Melanocyte of skin (primary cell): Measurements from ENCODE around the gene ABCA9. TPM values are rescaled to one million over a fixed set of nuclear protein-coding genes. Genes with fewer than 3 reads are reported as not detected.

Experiments used
- small RNA-seq, 2 donors: library from RNA; depleted of rRNA; stranded (forward); fragments of <200 nt; gene quantifications; one replicate each; pipeline ENCODE3, GENCODE V24; 2012
- total RNA-seq, 2 donors: library from RNA; depleted of rRNA; stranded (reverse); fragments of >200 nt; gene quantifications; 2 replicates each; pipeline ENCODE4 v1.2.3, GENCODE V29; 2012

The ABCA9 gene, protein sequence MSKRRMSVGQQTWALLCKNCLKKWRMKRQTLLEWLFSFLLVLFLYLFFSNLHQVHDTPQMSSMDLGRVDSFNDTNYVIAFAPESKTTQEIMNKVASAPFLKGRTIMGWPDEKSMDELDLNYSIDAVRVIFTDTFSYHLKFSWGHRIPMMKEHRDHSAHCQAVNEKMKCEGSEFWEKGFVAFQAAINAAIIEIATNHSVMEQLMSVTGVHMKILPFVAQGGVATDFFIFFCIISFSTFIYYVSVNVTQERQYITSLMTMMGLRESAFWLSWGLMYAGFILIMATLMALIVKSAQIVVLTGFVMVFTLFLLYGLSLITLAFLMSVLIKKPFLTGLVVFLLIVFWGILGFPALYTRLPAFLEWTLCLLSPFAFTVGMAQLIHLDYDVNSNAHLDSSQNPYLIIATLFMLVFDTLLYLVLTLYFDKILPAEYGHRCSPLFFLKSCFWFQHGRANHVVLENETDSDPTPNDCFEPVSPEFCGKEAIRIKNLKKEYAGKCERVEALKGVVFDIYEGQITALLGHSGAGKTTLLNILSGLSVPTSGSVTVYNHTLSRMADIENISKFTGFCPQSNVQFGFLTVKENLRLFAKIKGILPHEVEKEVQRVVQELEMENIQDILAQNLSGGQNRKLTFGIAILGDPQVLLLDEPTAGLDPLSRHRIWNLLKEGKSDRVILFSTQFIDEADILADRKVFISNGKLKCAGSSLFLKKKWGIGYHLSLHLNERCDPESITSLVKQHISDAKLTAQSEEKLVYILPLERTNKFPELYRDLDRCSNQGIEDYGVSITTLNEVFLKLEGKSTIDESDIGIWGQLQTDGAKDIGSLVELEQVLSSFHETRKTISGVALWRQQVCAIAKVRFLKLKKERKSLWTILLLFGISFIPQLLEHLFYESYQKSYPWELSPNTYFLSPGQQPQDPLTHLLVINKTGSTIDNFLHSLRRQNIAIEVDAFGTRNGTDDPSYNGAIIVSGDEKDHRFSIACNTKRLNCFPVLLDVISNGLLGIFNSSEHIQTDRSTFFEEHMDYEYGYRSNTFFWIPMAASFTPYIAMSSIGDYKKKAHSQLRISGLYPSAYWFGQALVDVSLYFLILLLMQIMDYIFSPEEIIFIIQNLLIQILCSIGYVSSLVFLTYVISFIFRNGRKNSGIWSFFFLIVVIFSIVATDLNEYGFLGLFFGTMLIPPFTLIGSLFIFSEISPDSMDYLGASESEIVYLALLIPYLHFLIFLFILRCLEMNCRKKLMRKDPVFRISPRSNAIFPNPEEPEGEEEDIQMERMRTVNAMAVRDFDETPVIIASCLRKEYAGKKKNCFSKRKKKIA (N-terminal part only)
- 1 to 10 TPM in 1 of 2 donors, under 1 TPM in 1; under 0.01 to 2.4 TPM for total RNA-seq

DNA sequence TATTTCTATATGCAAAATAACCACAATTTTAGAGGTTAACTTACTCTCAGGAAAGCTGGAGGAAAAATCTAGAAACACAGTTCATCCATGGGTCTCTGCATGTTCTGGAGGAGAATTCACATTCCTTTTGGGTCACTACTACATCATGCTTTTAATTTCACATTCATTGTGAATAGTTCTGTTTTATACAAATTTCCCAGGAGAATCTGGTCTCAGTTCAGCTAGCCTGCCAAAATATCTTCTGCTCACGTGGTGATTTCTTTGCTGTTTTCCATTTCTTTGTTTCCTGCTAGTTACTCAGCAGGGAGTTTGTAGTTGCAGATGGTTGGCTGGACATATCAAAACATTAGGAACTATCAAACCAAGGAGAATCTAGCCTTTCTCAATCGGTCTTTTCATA lies at the start of gene ABCA9:
Gene ABCA9 (minus strand): TSS at position 106 of the 400 bp plus-strand sequence. CDS start 9,801 bp downstream, outside the sequence.

DNA sequence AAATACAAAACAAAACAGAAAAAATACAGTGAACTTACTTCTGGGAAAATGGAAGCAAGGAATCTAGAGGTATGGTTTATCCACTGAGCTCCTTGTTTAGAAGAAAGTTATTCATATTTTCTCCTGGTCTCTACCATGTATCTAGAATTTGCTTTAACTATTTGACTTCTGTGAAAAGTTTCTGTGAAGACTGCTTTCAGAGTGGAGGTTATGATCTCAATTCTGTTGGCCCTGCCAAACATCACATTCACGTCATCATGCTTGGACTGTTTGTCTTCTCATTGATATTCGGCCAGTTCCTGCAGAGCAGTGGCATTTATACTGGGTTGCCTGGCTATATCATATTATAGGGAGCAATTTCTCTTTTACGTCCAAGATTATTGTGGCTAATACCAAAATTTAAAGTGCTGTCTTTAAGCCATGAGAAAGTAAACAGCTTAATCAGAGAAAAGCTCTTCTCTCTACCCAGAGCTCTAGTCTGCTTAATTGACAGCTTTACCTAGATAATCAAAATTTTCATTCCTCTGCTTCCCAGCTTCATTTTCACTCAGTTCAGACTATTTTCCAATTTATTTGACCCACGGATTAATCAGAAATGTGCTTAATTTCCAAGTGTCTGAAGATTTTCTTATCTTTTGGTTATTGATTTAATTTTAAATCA lies 105.4 kb downstream of the ABCA9 start, which contains the start of gene ABCA8:
Gene ABCA8 (minus strand): TSS at position 212 of the 661 bp plus-strand sequence. CDS start 13,358 bp downstream, outside the sequence.

Small RNAs within 50 kb of the gene (small RNA-seq; reads per million reads assigned to genes)
- 0 reads per million in 2 donors for gene MIR4524B

Other genes starting within 250 kb of the ABCA9 start
- gene ABCA8, start 105.5 kb downstream of the ABCA9 start, total RNA-seq: 10 to 100 TPM in 1 of 2 donors, under 1 TPM in 1; 1.00 to 12.7 TPM
- gene ABCA6, start 81.0 kb upstream of the ABCA9 start, total RNA-seq: 1 to 10 TPM in 1 of 2 donors, under 1 TPM in 1; 0.33 to 4.5 TPM
- 1 to 10 TPM in 1 of 2 donors, under 1 TPM in 1; 0.33 to 1.7 TPM for gene ABCA10, start 167.9 kb upstream of the ABCA9 start, total RNA-seq